ENCODE results near the gene ST6GALNAC2.
A peak's percentile ranks its signal among the peaks of the same experiment; 100 is the strongest.

ST6GALNAC2 gene

GRCh38 chr17:76553178-76553908, 32.3 kb downstream of the ST6GALNAC2 start:
- no peak for DNase-seq

DNA sequence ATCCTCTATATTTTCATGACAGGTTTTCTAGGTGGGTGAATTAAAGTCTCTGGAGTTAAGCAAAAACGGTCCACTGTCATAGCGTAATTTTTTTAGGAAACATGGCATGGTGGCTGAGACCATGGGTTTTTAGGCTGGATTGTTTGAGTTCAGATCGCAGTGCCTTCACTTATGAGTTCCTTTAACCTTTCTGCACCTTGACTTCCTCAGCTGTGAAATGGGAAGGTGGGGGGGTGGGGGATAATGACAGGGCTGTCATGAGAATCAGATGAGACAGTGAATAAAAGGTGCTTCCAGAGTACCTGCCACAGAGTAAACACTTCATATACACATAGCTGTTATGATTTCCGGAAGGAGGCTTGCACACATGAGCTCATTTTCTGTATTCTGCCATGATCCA, 34.0 kb downstream of the ST6GALNAC2 start:
- no peak for DNase-seq

DNA sequence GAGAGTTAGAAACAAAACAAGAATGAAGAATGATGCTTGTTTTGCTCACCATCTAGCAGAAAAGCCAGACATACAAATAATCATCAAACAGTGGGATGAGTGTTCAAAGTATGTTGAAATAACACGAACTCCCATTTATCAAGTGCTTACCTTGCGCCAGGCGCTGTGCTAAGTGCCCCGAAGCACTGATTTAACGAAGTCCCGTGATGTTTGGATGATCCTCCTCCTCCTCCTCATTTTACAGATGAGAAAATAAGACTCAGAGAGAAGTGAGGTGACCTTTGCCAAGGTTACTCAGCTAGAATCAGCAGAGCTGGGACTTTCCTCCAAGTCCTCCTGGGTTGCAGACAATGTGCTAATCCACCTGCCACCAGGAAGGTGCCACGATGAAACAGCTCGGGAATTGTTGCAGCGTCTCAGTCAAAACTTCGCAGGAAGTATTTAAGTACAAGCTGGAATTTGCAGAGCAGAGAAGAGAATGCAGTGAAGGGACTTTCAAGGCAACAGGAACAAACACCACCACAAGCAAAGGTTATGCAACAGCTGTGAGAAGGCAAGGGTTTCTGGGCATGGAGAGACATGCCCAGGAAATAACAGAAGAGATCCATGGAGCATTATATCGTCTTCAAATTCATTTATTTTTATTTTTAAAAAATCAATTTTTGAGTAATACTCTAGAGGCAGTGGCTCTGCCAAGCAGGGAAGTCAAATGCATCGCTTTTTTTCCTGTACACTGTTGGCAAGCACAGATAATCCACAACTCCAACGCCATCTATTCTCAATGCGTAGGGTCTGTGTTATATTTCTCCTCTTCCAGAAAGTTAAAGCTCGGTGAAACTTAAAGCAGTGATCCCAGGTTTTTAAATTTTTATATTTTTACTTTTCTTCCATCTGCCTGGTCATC, 34.7 kb downstream of the ST6GALNAC2 start:
- no peak for DNase-seq

GRCh38 chr17:76549539-76549938, 36.1 kb downstream of the ST6GALNAC2 start:
- no peak for DNase-seq

- DNase-seq, result no peak
Observed at GRCh38 chr17:76549215-76549518, 36.5 kb downstream of the ST6GALNAC2 start.

DNA sequence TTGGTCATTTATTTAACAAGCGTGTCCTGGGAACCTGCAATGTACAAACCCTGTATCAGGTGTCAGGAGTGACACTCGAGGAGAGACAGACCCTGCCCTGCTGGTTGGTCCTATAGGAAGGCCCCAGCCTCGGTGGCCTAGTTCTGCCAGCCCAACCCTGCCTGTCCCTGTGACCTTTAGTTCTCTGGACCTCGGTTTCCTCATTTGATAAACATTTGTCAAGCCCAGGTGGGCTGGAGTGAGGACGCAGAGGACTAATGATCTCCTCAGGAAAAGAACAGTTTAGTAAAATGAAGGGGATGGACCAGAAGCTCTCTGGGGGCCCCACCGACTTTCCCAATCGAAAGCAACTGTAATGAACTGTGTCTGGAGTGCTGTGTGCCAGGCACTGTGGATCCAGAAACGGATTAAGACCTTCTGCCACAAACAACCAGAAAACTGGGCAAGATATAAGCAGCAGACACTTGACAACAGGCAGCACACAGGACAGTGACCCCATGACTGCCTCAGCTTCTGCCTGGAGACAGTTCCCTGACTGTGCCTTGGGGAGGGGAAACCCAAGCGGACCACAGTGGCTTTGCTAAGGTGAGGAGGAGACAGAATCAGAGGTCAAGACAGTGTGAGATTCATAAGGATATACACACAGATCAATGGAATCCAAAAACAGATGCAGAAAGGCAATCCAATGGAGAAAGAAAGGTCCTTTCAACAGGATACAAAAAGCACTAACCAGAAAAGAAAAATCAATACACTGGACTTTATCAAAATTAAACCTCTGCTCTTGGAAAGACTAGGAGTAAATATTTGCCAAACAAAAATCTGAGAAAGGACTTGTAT, 37.1 kb downstream of the ST6GALNAC2 start:
- DNase-seq, result no peak

DNA sequence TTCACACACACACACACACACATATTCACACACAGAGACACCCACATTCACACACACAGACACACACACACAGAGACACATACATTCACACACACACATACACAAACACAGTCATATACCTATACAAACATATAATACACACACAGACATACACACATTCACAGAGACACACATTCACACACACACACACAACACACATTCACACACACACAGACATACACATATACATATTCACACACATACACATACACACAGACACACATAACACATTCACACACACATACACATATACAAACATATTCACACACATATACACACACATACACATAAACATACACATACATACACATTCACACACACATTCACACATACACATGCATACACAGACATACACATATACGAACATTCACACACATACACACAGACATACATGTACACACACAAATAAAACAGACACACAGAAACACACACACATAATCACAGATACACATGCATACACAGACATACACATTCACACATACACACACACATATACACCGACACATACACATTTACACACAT, 37.9 kb downstream of the ST6GALNAC2 start:
- no peak for DNase-seq

GRCh38 chr17:76547183-76547641, 38.4 kb downstream of the ST6GALNAC2 start:
- DNase-seq, result peak; percentile 57

DNA sequence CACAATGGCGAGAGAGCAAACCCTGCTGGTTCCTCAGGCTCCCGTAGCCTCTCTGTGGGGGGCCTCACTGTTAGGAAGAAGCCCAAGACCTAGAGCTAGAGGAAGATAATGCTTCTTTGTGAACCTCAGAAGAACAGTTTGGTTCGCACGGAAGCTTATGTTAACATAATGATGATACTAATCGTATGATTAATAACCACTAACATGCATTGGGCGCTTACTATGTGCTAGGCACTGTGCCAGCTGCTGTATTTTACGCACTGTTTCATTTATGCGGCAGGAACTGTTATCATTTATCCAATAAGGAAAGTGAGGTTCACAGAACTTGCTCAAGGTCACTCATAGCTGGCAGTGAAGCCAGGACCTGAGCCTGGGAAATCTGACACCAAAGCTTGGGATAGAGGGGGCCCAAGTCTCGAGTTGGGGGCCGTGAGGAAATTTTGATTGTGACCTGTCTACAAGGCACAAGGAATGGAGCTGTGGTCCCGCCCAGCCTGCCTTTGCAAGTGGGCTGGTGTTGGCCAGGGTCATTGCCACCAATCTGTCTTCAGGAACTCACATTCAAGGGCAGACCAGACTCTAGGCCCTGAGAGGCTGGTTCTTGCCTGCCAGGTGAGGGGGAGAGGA, 39.0 kb downstream of the ST6GALNAC2 start:
- DNase-seq, result no peak

- DNase-seq, result no peak
Observed at GRCh38 chr17:76545918-76546555, 39.6 kb downstream of the ST6GALNAC2 start.

DNA sequence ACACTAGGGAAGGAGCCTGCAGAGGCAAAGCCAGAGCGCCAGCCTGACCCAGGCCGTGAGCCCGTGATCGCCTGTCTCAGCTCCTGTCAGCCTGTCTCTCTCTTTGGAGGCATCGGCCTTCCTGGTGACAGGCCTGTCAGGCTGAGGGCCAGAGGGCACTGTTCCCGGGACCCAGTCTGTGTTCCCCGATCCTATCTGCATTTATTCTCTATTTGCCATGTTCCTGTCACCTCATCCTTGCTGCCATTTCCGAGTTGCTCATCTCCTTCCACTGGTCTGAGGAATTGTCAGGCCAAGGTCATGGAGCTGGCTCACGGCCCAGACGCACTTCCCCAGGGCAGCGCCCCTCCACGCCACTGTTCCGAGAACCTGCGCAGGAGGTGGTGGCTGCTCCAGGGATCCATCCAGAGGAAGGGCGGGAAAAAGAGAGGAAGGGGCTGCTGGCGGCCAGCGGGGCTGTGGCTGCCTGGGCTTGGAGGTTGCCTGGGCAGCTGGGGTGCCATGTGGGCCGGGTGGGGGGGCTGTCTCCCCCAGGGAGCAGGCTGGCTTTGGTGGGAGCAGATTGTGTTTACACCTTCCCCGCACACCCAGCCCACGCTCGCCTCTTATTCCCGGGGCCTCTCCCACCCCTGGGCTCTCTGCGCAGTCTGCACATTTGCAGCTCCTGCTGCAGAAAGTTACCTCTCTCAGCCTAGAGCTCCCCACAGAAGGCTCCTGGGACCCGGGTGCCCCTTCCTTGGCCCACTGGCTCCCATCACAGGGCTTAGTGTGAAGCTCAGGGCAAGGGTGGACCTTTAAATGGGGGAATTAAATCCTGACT, 40.9 kb downstream of the ST6GALNAC2 start:
- DNase-seq, result no peak

- no peak for DNase-seq
Observed at GRCh38 chr17:76543826-76544545, 41.7 kb downstream of the ST6GALNAC2 start.

GRCh38 chr17:76543482-76543825, 42.2 kb downstream of the ST6GALNAC2 start:
- no peak for DNase-seq

GRCh38 chr17:76542984-76543383, 42.7 kb downstream of the ST6GALNAC2 start:
- no peak for DNase-seq

DNA sequence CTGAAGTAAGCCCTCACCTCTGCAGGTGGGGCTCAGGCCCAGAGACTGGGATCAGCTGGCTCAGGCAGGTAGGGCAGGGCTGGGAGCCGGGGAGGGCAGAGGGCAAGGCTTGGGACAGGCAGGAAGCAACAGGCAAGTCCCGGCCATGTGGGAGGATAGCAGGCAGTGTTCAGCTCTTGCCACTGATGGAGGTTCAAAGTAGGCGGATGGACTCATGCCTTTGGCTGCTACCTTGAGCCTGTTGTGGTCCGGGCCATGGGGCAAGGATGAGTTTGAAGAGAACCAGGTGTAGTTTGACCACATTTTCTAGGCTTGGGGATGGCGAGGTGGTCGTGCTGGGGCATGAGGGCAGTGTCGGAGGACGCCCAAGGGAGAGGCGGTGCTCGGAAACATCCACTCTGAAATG, 43.1 kb downstream of the ST6GALNAC2 start:
- no peak for DNase-seq

GRCh38 chr17:76541739-76542454, 43.8 kb downstream of the ST6GALNAC2 start:
- no peak for DNase-seq

DNA sequence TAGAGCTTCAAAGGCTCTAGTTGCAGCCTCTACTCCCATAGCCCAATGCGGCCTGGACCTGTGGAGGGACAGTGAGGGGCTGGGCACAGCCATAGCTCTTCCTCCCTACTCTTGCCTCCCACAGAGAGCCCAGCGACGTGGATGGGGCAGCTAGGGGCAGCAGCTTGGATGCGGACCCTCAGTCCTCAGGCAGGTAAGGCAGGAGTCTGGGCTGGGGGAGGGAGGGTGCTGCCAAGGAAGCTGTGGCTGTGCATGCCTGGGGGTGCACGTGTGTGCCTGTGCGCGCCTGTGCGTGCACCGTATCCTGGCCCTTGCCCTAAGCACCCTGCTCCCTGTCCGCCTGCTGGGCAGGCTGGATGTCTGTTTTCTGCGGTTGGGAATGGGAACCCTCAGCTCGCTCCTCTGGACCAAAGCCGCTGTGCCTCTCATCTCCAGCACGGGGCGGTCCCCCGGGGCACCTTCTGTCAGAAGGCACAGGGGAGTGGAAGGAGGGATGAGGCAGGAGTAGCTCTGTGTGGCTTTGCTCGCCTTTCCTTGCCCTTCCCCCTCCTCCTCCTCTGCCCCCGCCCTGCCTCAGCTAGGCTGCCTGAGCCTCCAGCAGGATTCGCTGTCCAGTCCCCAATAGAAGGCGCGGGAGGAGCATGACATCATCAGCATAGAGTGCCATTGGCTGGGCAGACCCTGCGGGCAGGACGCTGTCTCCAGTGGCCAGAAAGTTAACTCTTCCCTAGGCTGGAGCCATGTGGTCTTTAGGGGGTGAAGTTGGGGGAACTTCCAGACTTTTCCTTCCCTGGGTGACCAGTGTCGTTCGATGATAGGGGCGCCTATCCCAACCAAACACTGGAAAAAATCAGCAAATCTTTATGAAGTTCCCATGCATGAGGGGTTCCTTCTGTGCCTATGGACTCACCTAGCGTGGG, 45.0 kb downstream of the ST6GALNAC2 start:
- peak; percentile 25 for DNase-seq

DNA sequence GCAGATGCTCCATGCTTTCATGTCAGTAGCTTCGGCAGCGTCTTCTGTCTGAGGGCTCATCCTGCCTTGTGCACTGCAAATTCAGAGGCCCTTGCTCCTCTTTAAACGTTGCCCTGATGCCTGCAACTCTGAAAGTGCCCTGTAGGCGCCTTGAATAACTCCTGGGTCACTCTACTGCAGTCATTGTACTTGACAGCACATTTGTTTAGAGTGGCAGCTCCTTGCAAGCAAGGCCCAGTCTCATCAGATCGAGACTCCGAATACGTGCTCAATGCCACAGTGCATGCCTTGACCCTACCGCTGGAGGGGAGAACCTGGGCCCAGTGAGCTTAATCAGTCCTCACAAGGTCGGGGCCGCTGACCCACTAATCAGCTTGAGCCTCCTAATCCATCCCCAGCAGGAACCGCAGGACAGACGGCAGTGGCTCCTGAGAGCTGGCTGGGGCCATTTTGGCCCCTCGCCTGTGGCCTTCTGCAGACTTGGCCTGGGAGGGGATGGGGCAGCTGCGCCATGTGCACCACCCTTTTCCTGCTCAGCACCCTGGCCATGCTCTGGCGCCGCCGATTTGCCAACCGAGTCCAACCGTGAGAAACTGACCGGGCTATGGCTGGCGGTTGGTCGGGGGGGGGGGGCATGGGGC, 45.9 kb downstream of the ST6GALNAC2 start, which contains the start of gene PRCD:
Gene PRCD, plus strand, starts transcription at position 414 of the 641 bp plus-strand sequence. Its CDS starts 98 bp downstream, at position 512.
- DNase-seq, result no peak
